Smooth muscle cell (in vitro differentiated cells): ENCODE measurements around the gene IL6R. TPM values are rescaled to one million over a fixed set of nuclear protein-coding genes. Genes with fewer than 3 reads are reported as not detected.

ENCODE experiments used
- DNase-seq: peaks from one replicate; lab custom pipeline; 2025; ENCODE audit not compliant: unreplicated experiment; lab: John Stamatoyannopoulos, UW
- H2AFZ ChIP-seq: fragments of 200-600 bp; sonication (generic); 2 replicates; pipeline ENCODE4 v1.6.0; 2016; ENCODE audit warnings: antibody characterized with exemption, low read depth, mild to moderate bottlenecking
- H3F3A ChIP-seq: fragments of 200-600 bp; sonication (generic); 2 replicates; pipeline ENCODE4 v1.6.0; 2017; ENCODE audit warnings: antibody characterized with exemption, low read depth
- H3K27ac ChIP-seq: fragments of 200-600 bp; sonication (generic); 2 replicates; pipeline ENCODE4 v1.5.1; 2016; ENCODE audit warnings: low read depth, mild to moderate bottlenecking
- H3K27me3 ChIP-seq: fragments of 200-600 bp; sonication (generic); 2 replicates; pipeline ENCODE4 v1.6.1; 2016; ENCODE audit warnings: low read depth, mild to moderate bottlenecking
- H3K36me3 ChIP-seq: fragments of 200-600 bp; sonication (generic); 2 replicates; pipeline ENCODE4 v1.5.1; 2016; ENCODE audit warnings: low read depth
- H3K4me1 ChIP-seq: fragments of 200-600 bp; sonication (generic); 2 replicates; pipeline ENCODE4 v1.5.1; 2016; ENCODE audit warnings: low read depth
- H3K4me2 ChIP-seq: fragments of 200-600 bp; sonication (generic); 2 replicates; pipeline ENCODE4 v1.6.0; 2016; ENCODE audit warnings: mild to moderate bottlenecking
- H3K4me3 ChIP-seq: fragments of 200-600 bp; sonication (generic); 2 replicates; pipeline ENCODE4 v1.5.1; 2016; ENCODE audit warnings: mild to moderate bottlenecking
- H3K79me2 ChIP-seq: fragments of 200-600 bp; sonication (generic); 2 replicates; pipeline ENCODE4 v1.6.0; 2016; ENCODE audit warnings: low read depth, mild to moderate bottlenecking
- H3K9ac ChIP-seq: fragments of 200-600 bp; sonication (generic); 2 replicates; pipeline ENCODE4 v1.6.0; 2016; ENCODE audit warnings: low read depth
- H3K9me3 ChIP-seq: fragments of 200-600 bp; sonication (generic); replicated peaks from 2 replicates; pipeline ENCODE4 v1.5.1; 2016; ENCODE audit warnings: low read depth
- H4K20me1 ChIP-seq: fragments of 200-600 bp; sonication (generic); 2 replicates; pipeline ENCODE4 v1.6.0; 2016; ENCODE audit warnings: low read depth
- WGBS: methylation state at CpG from one replicate; pipeline ENCODE4 v1.1.7; 2016; ENCODE audit warnings: low lambda C conversion rate; 5-methylcytosine and 5-hydroxymethylcytosine counted together
- polyA plus RNA-seq: library from polyadenylated mRNA; unstranded; fragments of >200 nt; fragmentation: Nextera tagmentation; extraction: Ambion mirVana; gene quantifications from 2 replicates; pipeline ENCODE4 v1.2.1, GENCODE V29; 2016
- total RNA-seq: library from RNA; depleted of rRNA; stranded (reverse); fragments of >200 nt; gene quantifications from 2 replicates; pipeline ENCODE4 v1.2.3, GENCODE V29; 2014
- TF ChIP-seq, protein P1 (sequence below): fragments of 200-600 bp; sonication (generic); IDR thresholded peaks from 2 replicates; pipeline ENCODE4 v1.5.1; 2017; ENCODE audit warnings: borderline replicate concordance, mild to moderate bottlenecking, antibody characterized with exemption; ENCODE audit not compliant: insufficient read depth, poor library complexity, severe bottlenecking

IL6R gene
- total and polyA plus RNA-seq, 2 experiments from 2014 or later: 1.8 to 1.9 TPM

DNA sequence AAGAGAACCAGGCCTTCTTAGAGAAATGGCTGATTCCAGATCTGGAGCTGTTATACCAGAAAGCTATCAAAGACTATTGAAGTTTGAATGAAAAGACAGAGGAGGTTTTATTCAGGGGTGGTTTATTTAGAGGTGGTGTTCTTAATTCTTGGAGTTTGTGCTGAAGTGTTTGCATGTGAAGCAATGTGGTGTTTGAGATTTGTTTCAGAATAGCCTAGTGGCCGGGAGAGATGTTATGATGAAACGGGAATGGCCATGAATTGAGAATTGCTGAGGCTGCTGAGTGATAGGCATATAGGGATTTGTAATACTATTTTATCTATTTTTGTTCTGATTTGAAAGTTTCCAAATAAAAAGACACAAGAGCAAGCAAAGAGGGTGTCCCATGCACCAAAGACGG, 107.6 kb downstream of the IL6R start:
- TF ChIP-seq, protein P1, sequence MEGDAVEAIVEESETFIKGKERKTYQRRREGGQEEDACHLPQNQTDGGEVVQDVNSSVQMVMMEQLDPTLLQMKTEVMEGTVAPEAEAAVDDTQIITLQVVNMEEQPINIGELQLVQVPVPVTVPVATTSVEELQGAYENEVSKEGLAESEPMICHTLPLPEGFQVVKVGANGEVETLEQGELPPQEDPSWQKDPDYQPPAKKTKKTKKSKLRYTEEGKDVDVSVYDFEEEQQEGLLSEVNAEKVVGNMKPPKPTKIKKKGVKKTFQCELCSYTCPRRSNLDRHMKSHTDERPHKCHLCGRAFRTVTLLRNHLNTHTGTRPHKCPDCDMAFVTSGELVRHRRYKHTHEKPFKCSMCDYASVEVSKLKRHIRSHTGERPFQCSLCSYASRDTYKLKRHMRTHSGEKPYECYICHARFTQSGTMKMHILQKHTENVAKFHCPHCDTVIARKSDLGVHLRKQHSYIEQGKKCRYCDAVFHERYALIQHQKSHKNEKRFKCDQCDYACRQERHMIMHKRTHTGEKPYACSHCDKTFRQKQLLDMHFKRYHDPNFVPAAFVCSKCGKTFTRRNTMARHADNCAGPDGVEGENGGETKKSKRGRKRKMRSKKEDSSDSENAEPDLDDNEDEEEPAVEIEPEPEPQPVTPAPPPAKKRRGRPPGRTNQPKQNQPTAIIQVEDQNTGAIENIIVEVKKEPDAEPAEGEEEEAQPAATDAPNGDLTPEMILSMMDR: no peak
- H3F3A ChIP-seq: no peaks in the 10 kb centered on the region
- H2AFZ ChIP-seq: no peak overlapping the region
- H4K20me1 ChIP-seq: no peaks in the 10 kb centered on the region
- no peak overlapping the region for H3K4me3 ChIP-seq
- no peak overlapping the region for H3K27ac ChIP-seq
- H3K4me1 ChIP-seq: no peaks in the 10 kb centered on the region
- no peaks in the 10 kb centered on the region for H3K79me2 ChIP-seq
- H3K27me3 ChIP-seq: peaks cover 26% of the 10 kb centered on the region
- H3K4me2 ChIP-seq: no peak overlapping the region
- DNase-seq: no peak
- no peaks in the 10 kb centered on the region for H3K9me3 ChIP-seq
- 82% methylated on average over 3 of the region's 3 CpGs for WGBS
- no peak overlapping the region for H3K9ac ChIP-seq
- no peaks in the 10 kb centered on the region for H3K36me3 ChIP-seq

DNA sequence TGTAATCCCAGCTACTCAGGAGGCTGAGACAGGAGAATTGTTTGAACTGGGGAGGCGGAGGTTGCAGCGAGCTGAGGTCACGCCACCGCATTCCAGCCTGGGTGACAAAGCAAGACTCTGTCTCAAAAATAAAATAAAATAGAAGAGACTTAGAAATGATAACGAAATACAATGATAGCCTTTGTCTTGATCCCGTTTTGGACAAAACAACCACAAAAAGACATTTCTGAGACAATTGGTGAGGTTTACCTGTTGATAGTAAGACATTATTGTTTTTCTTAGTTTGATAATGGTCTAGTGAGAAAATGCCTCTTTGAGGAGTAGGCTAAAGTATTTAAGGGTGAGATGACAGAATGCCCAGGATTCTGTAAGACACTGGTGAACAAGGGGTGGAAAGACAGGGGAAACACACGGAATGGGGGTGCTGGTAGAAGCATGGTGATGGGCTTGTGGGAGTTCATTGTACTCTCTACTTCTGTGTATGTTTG, 109.0 kb downstream of the IL6R start:
- H3K79me2 ChIP-seq: no peaks in the 10 kb centered on the region
- H3F3A ChIP-seq: no peaks in the 10 kb centered on the region
- H3K4me1 ChIP-seq: no peaks in the 10 kb centered on the region
- H3K4me3 ChIP-seq: no peak overlapping the region
- no peaks in the 10 kb centered on the region for H3K36me3 ChIP-seq
- no peaks in the 10 kb centered on the region for H4K20me1 ChIP-seq
- H3K9me3 ChIP-seq: no peaks in the 10 kb centered on the region
- no peak overlapping the region for H2AFZ ChIP-seq
- peaks cover 17% of the 10 kb centered on the region for H3K27me3 ChIP-seq
- TF ChIP-seq, protein P1: no peak
- DNase-seq: no peak
- whole genome bisulfite sequencing: 83% methylated on average over 7 of the region's 7 CpGs
- no peak overlapping the region for H3K4me2 ChIP-seq
- no peak overlapping the region for H3K27ac ChIP-seq
- no peak overlapping the region for H3K9ac ChIP-seq

DNA sequence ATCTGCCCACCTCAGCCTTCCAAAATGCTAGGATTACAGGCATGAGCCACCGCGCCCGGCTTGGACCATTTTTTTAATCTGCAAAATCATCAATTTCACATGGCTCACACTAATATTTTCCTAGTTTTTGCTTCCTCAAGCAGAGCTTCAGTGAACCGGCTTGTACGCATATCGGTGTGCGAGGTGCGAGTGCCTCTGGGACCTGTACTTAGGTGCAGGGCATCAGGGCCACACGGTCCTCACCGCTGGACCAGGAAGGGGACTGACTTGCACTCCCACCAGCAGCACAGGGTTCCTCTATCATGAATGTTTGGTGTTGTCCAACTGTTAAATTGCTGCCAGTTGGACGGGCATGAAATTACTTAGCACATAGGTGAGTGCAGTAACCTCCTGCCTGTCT, 112.5 kb downstream of the IL6R start:
- Histone ChIP-seq H3K4me3 (no peak overlapping the region), H3K27me3 (peaks cover 17% of the 10 kb centered on the region), H3K27ac (no peak overlapping the region), H3K79me2 (no peaks in the 10 kb centered on the region), H2AFZ (no peak overlapping the region), H4K20me1 (no peaks in the 10 kb centered on the region), H3K9ac (no peak overlapping the region), H3K9me3 (no peaks in the 10 kb centered on the region), H3K36me3 (no peaks in the 10 kb centered on the region), H3F3A (no peaks in the 10 kb centered on the region), H3K4me2 (no peak overlapping the region), H3K4me1 (no peaks in the 10 kb centered on the region)
- DNase-seq: no peak
- 97% methylated on average over 11 of the region's 11 CpGs for whole genome bisulfite sequencing
- TF ChIP-seq, protein P1: no peak

Other genes with a start within 250 kb of the IL6R start
- 436 and 458 TPM in 2 replicates for gene TPM3, start 213.2 kb upstream of the IL6R start, total RNA-seq
- 384 and 386 TPM in 2 replicates for gene TPM3, start 213.2 kb upstream of the IL6R start, polyA plus RNA-seq
- gene CFAP141, start 199.0 kb upstream of the IL6R start, total RNA-seq: not detected in 2 replicates
- gene CFAP141, start 199.0 kb upstream of the IL6R start, polyA plus RNA-seq: not detected in 2 replicates
- 104 and 108 TPM in 2 replicates for gene UBAP2L, start 184.4 kb upstream of the IL6R start, total RNA-seq
- 130 and 143 TPM in 2 replicates for gene UBAP2L, start 184.4 kb upstream of the IL6R start, polyA plus RNA-seq
- 57.8 and 73.7 TPM in 2 replicates for gene HAX1, start 132.7 kb upstream of the IL6R start, total RNA-seq
- 89.7 and 91.6 TPM in 2 replicates for gene HAX1, start 132.7 kb upstream of the IL6R start, polyA plus RNA-seq
- gene AQP10, start 84.2 kb upstream of the IL6R start, total RNA-seq: not detected in 2 replicates
- gene AQP10, start 84.2 kb upstream of the IL6R start, polyA plus RNA-seq: 0.14 TPM in 1 of 2 replicates, not detected in the other
- gene ATP8B2, start 79.8 kb upstream of the IL6R start, total RNA-seq: 49.1 and 57.6 TPM in 2 replicates
- 19.6 and 20.7 TPM in 2 replicates for gene ATP8B2, start 79.8 kb upstream of the IL6R start, polyA plus RNA-seq
- gene TDRD10, start 96.9 kb downstream of the IL6R start, total RNA-seq: 0.13 TPM in 1 of 2 replicates, not detected in the other
- gene TDRD10, start 96.9 kb downstream of the IL6R start, polyA plus RNA-seq: 0.11 TPM in 1 of 2 replicates, not detected in the other
- 0.13 and 0.45 TPM in 2 replicates for gene SHE, start 97.1 kb downstream of the IL6R start, total RNA-seq
- 0.39 and 0.72 TPM in 2 replicates for gene SHE, start 97.1 kb downstream of the IL6R start, polyA plus RNA-seq
- gene UBE2Q1, start 153.3 kb downstream of the IL6R start, total RNA-seq: 15.1 and 20.4 TPM in 2 replicates
- 36.7 and 37.9 TPM in 2 replicates for gene UBE2Q1, start 153.3 kb downstream of the IL6R start, polyA plus RNA-seq
- 1.8 TPM in 1 of 2 replicates, not detected in the other for gene CHRNB2, start 162.4 kb downstream of the IL6R start, total RNA-seq
- gene CHRNB2, start 162.4 kb downstream of the IL6R start, polyA plus RNA-seq: not detected in 2 replicates
- 80.6 and 87.5 TPM in 2 replicates for gene ADAR, start 202.8 kb downstream of the IL6R start, total RNA-seq
- gene ADAR, start 202.8 kb downstream of the IL6R start, polyA plus RNA-seq: 39.1 and 44.6 TPM in 2 replicates